ENCODE results near the gene ZNF133. TPM values are rescaled to one million over a fixed set of nuclear protein-coding genes. Genes with fewer than 3 reads are reported as not detected.

ZNF133 gene
- total and polyA plus RNA-seq, 11 donors, result 4.0 to 9.8 (median 6.3) TPM

DNA sequence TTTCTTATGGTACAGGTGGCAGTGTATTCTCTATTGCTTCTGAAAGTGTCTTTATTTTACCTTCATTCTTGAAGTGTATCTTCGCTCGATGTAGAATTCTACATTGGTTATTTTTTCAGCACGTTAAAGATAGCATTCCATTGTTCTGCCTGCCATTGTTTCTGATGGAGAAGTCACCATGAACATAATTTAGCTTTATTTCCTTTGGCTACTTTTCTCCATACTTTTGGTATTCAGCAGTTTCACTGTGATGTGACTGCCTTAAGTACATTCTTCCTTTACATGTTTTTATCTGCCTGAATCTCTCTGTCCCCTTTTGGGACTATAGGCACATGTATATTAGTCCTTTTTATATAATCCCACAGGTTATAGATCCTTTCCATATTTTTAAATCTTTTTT, 19.0 kb downstream of the ZNF133 start:
- TF ChIP-seq POLR2A (IDR thresholded peaks at IDR 0.05), result no peak
- TF ChIP-seq, protein P1, sequence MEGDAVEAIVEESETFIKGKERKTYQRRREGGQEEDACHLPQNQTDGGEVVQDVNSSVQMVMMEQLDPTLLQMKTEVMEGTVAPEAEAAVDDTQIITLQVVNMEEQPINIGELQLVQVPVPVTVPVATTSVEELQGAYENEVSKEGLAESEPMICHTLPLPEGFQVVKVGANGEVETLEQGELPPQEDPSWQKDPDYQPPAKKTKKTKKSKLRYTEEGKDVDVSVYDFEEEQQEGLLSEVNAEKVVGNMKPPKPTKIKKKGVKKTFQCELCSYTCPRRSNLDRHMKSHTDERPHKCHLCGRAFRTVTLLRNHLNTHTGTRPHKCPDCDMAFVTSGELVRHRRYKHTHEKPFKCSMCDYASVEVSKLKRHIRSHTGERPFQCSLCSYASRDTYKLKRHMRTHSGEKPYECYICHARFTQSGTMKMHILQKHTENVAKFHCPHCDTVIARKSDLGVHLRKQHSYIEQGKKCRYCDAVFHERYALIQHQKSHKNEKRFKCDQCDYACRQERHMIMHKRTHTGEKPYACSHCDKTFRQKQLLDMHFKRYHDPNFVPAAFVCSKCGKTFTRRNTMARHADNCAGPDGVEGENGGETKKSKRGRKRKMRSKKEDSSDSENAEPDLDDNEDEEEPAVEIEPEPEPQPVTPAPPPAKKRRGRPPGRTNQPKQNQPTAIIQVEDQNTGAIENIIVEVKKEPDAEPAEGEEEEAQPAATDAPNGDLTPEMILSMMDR (IDR thresholded peaks at IDR 0.05), result no peak
- 77 to 85% (median 80%) methylated on average over 3 of the region's 3 CpGs for WGBS, 4 donors
- Histone ChIP-seq H3K36me3 (peaks cover 0 to 56% (median 29%) of the 10 kb centered on the region in 9 donors), H3K4me3 (no peak overlapping the region), H3K4me1 (no peaks in the 10 kb centered on the region), H3K9me3 (no peaks in the 10 kb centered on the region), H3K27ac (no peak overlapping the region), H3K27me3 (no peaks in the 10 kb centered on the region)
- intact Hi-C loops (cut with DNase I), result no loop called here
- DNase-seq (no peak), ATAC-seq (no peak)

DNA sequence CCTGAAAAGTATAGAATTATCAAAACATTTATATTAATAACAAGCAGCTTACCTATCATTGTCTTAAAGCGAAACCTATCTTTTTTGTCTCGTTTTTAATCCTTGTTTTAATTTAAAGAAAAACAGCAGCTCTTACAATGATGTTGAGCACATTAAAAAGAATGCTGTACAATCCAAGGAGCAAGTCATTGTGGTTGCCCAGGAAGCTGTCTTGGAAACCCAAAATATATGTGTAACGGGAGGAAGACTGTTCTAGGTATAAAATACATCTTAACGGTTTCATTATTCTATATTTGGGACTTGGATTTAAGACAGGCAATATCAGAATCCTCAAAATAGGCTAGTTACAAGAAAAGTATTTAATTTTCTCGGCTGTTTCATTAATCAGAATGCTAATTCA, 21.7 kb downstream of the ZNF133 start:
- intact Hi-C loops (cut with DNase I), result no loop called here
- Histone ChIP-seq H3K27ac (no peak overlapping the region), H3K4me1 (no peaks in the 10 kb centered on the region), H3K36me3 (peaks cover 0 to 66% (median 41%) of the 10 kb centered on the region in 9 donors), H3K27me3 (no peaks in the 10 kb centered on the region), H3K4me3 (no peak overlapping the region), H3K9me3 (no peaks in the 10 kb centered on the region)
- DNase-seq (no peak), ATAC-seq (no peak)
- WGBS, 4 donors, result 74 to 96% (median 77%) methylated on average over 5 of the region's 5 CpGs
- no peak for TF ChIP-seq POLR2A (IDR thresholded peaks at IDR 0.05)
- TF ChIP-seq, protein P1 (IDR thresholded peaks at IDR 0.05), result no peak

GRCh38 chr20:18310592-18310991, 22.3 kb downstream of the ZNF133 start:
- DNase-seq, result no peak
- intact Hi-C loops (cut with DNase I), result no loop called here
- no peak for TF ChIP-seq POLR2A (IDR thresholded peaks at IDR 0.05)
- TF ChIP-seq, protein P1 (IDR thresholded peaks at IDR 0.05), result no peak
- no peaks in the 10 kb centered on the region for H3K9me3 ChIP-seq
- ATAC-seq, result no peak
- H3K4me3 ChIP-seq, result no peak overlapping the region
- H3K36me3 ChIP-seq, result peaks cover 0 to 69% (median 46%) of the 10 kb centered on the region in 9 donors
- H3K27me3 ChIP-seq, result no peaks in the 10 kb centered on the region
- no peak overlapping the region for H3K27ac ChIP-seq
- no peaks in the 10 kb centered on the region for H3K4me1 ChIP-seq

- TF ChIP-seq, protein P1 (IDR thresholded peaks at IDR 0.05), result no peak
- no peak for TF ChIP-seq POLR2A (IDR thresholded peaks at IDR 0.05)
- Histone ChIP-seq H3K4me1 (no peaks in the 10 kb centered on the region), H3K9me3 (no peaks in the 10 kb centered on the region), H3K27ac (no peak overlapping the region), H3K36me3 (peaks cover 0 to 67% (median 42%) of the 10 kb centered on the region in 9 donors), H3K4me3 (no peak overlapping the region), H3K27me3 (no peaks in the 10 kb centered on the region)
- no peak for ATAC-seq
- intact Hi-C loops (cut with DNase I), result no loop called here
- DNase-seq, result no peak
- WGBS, 4 donors, result 96 to 97% (median 96%) methylated on average over 9 of the region's 9 CpGs
Measured at GRCh38 chr20:18312723-18313122, 24.4 kb downstream of the ZNF133 start.

Data from heart left ventricle (tissue), 16 donors.